Measurements from ENCODE around the gene SEC14L6. TPM values are rescaled to one million over a fixed set of nuclear protein-coding genes. Genes with fewer than 3 reads are reported as not detected.
"Not testable (repeated sequence)": the region's sequence is repeated elsewhere in the genome, so short reads cannot be mapped to it uniquely, and the experiment has no call there.

SEC14L6 gene
- total RNA-seq, 1 donor from 2014 or later: 14.8 TPM

GRCh38 chr22:30572840-30573593, 26.5 kb upstream of the SEC14L6 start:
- peaks cover 29% of the 10 kb centered on the region for H3K36me3 ChIP-seq
- TF ChIP-seq, protein P1, sequence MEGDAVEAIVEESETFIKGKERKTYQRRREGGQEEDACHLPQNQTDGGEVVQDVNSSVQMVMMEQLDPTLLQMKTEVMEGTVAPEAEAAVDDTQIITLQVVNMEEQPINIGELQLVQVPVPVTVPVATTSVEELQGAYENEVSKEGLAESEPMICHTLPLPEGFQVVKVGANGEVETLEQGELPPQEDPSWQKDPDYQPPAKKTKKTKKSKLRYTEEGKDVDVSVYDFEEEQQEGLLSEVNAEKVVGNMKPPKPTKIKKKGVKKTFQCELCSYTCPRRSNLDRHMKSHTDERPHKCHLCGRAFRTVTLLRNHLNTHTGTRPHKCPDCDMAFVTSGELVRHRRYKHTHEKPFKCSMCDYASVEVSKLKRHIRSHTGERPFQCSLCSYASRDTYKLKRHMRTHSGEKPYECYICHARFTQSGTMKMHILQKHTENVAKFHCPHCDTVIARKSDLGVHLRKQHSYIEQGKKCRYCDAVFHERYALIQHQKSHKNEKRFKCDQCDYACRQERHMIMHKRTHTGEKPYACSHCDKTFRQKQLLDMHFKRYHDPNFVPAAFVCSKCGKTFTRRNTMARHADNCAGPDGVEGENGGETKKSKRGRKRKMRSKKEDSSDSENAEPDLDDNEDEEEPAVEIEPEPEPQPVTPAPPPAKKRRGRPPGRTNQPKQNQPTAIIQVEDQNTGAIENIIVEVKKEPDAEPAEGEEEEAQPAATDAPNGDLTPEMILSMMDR (IDR thresholded peaks at IDR 0.05): no peak
- ATAC-seq (peak in 1 of 2 donors; percentile 48), DNase-seq (no peak)
- H3K27me3 ChIP-seq (ENCODE audit: low read depth): no peaks in the 10 kb centered on the region
- no peak overlapping the region for H3K27ac ChIP-seq
- intact Hi-C loops (cut with DNase I): no loop called here
- H3K4me1 ChIP-seq: peaks cover 5% of the 10 kb centered on the region
- H3K9me3 ChIP-seq: no peaks in the 10 kb centered on the region
- H3K4me3 ChIP-seq: no peak overlapping the region

DNA sequence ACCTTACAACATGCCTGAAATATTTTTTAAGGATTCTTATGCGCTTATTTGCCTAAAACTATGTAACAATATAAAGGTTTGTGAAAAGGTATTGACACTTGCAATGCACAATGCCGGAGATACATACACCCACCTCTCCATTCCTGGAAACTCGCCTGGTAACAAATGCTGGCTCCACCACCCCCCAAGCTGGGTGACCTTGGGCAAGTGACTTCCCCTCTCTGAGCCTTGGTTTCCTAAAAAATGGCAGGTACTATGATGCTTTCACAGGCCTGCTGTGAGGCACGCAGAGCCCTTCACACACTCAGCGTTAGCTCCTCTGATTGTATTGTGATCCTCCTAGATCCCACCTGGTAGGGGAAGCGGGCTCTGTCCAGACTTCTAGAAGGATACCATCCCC, 25.7 kb upstream of the SEC14L6 start:
- no peaks in the 10 kb centered on the region for H3K9me3 ChIP-seq
- peaks cover 21% of the 10 kb centered on the region for H3K36me3 ChIP-seq
- TF ChIP-seq, protein P1 (IDR thresholded peaks at IDR 0.05): no peak
- ATAC-seq (no peak), DNase-seq (no peak)
- H3K27ac ChIP-seq: no peak overlapping the region
- intact Hi-C loops (cut with DNase I): no loop called here
- H3K4me1 ChIP-seq: peaks cover 5% of the 10 kb centered on the region
- H3K4me3 ChIP-seq: no peak overlapping the region
- H3K27me3 ChIP-seq (ENCODE audit: low read depth): no peaks in the 10 kb centered on the region

DNA sequence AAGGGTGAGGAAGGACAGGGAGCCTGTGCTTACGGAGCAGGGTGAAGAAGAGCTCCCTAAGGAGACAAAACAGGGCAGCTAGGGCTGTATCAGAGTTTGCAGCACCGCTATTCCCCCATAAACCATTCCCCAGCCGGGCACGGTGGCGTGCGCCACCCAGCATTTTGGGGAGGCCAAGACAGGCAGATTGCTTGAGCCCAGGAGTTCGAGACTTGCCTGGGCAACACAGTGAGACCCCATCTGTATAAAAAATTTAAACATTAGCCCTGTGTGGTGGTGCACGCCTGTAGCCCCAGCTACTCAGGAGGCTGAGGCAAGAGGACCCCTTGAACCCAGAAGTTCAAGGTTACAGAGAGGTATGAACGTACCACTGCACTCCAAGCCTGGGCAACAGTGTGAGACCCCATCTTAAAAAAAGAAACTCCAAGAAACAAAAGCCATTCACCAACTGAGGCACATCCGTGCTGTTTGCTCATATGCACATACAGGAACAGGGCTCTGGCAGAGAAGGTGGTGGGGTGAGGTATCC, 23.2 kb upstream of the SEC14L6 start:
- no peak overlapping the region for H3K27ac ChIP-seq
- ATAC-seq: no peak
- no peaks in the 10 kb centered on the region for H3K36me3 ChIP-seq
- no peak for DNase-seq
- intact Hi-C loops (cut with DNase I): no loop called here
- peaks cover 5% of the 10 kb centered on the region for H3K4me1 ChIP-seq
- H3K9me3 ChIP-seq: no peaks in the 10 kb centered on the region
- no peaks in the 10 kb centered on the region for H3K27me3 ChIP-seq (ENCODE audit: low read depth)
- TF ChIP-seq, protein P1 (IDR thresholded peaks at IDR 0.05): no peak
- no peak overlapping the region for H3K4me3 ChIP-seq

GRCh38 chr22:30568137-30568805, 21.7 kb upstream of the SEC14L6 start:
- Histone ChIP-seq H3K4me3 (no peak overlapping the region), H3K36me3 (no peaks in the 10 kb centered on the region), H3K4me1 (no peaks in the 10 kb centered on the region), H3K9me3 (no peaks in the 10 kb centered on the region), H3K27ac (no peak overlapping the region), H3K27me3 (ENCODE audit: low read depth) (no peaks in the 10 kb centered on the region)
- ATAC-seq: no peak
- TF ChIP-seq, protein P1 (IDR thresholded peaks at IDR 0.05): no peak
- DNase-seq: no peak
- intact Hi-C loops (cut with DNase I): no loop called here

GRCh38 chr22:30567277-30567676, 20.7 kb upstream of the SEC14L6 start:
- ATAC-seq; intact Hi-C loops (cut with DNase I); H3K9me3 ChIP-seq; H3K27me3 ChIP-seq (ENCODE audit: low read depth); H3K4me3 ChIP-seq; DNase-seq; H3K4me1 ChIP-seq; H3K27ac ChIP-seq; H3K36me3 ChIP-seq: not testable (repeated sequence)

DNA sequence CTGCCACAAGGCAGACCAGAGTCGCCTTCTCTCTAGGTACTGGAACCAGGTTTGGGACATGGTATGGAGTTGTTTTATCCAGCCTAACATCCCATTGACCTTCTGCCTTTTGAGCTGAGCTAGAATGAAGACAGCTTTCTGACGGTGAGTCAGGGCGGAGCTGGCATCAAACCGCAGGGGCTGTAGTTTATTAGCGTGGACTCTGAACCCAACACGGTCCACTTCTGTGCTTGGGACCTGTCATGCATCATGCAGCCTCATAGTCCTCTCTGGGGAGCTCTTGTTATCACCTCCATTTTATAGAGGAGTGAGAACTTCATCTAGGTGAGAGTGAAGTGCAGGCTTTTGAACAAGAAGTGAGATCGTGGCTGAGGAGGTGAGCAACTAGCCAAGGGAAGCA, 19.6 kb upstream of the SEC14L6 start:
- ATAC-seq (no peak), DNase-seq (no peak)
- no peaks in the 10 kb centered on the region for H3K9me3 ChIP-seq
- H3K4me3 ChIP-seq: no peak overlapping the region
- TF ChIP-seq, protein P1 (IDR thresholded peaks at IDR 0.05): no peak
- no peaks in the 10 kb centered on the region for H3K36me3 ChIP-seq
- H3K27ac ChIP-seq: no peak overlapping the region
- no peaks in the 10 kb centered on the region for H3K27me3 ChIP-seq (ENCODE audit: low read depth)
- intact Hi-C loops (cut with DNase I): no loop called here
- H3K4me1 ChIP-seq: no peaks in the 10 kb centered on the region

All from lower lobe of right lung (tissue), 2 donors.